Astrocyte (in vitro differentiated cells and primary cell): ENCODE data around the gene ZNF23.

Experiments
- CTCF ChIP-seq: IDR thresholded peaks from 2 replicates; pipeline ENCODE4 v1.5.1; 2011; ENCODE audit warnings: low read depth, mild to moderate bottlenecking, inconsistent platforms, low read length, moderate library complexity; ENCODE audit not compliant: insufficient read depth
- EZH2 ChIP-seq: IDR thresholded peaks from 2 replicates; pipeline ENCODE4 v1.6.1; 2012; ENCODE audit warnings: mild to moderate bottlenecking, low read length, inconsistent platforms; ENCODE audit not compliant: insufficient read depth

GRCh38 chr16:71428385-71428784 is 33.7 kb downstream of the ZNF23 start:
- TF ChIP-seq CTCF, result no peak
- TF ChIP-seq EZH2, result no peak
